GM12878 (cell line): ENCODE data around the gene SRRM2. TPM values are rescaled to one million over a fixed set of nuclear protein-coding genes. Genes with fewer than 3 reads are reported as not detected.

ENCODE experiments used
- ATAC-seq: fragments of 200-7000 bp; cut with Tn5 transposase; 3 replicates; pipeline ENCODE4 v1.9.1; 2020; ENCODE audit warnings: mild to moderate bottlenecking, moderate library complexity
- BruUV-seq: library from RNA; stranded (reverse); fragments of 400-500 nt; replicated peaks from 2 replicates; lab custom pipeline; 2021; lab: Mats Ljungman, UMichigan
- CTCF ChIA-PET: fragments of 300-600 bp; sonication (Branson Sonifier 250); formaldehyde crosslinking; extraction: SDS; loops from one replicate; lab custom pipeline; 2021; ENCODE audit warnings: inconsistent platforms; lab: Yijun Ruan, JAX
- POLR2A ChIA-PET: fragments of 350-600 bp; formaldehyde crosslinking; extraction: SDS; loops from one replicate; lab custom pipeline; 2021; ENCODE audit warnings: inconsistent platforms; lab: Charles Lee
- RAD21 ChIA-PET: fragments of 300-600 bp; sonication (Branson Sonifier 250); formaldehyde crosslinking; loops from one replicate; lab custom pipeline; 2023; ENCODE audit warnings: antibody characterized with exemption; ENCODE audit not compliant: unreplicated experiment; lab: Charles Lee
- SMC1A ChIA-PET: fragments of 300-600 bp; sonication (Branson Sonifier 250); formaldehyde crosslinking; loops from one replicate; lab custom pipeline; 2023; ENCODE audit not compliant: unreplicated experiment, uncharacterized antibody; lab: Charles Lee
- DNase-seq: peaks from one replicate; pipeline ENCODE4 v3.0.0-alpha.2; 2011; ENCODE audit warnings: low read depth, low spot score
- FAIRE-seq: peaks from 3 replicates; lab custom pipeline; 2011; peaks lifted over from hg19 to GRCh38; lab: Jason Lieb, UNC
- H2AFZ ChIP-seq: 2 replicates; pipeline ENCODE4 v1.6.0; 2011; ENCODE audit warnings: low read depth, low read length, control low read depth; ENCODE audit not compliant: control insufficient read depth
- H3K27ac ChIP-seq: 2 replicates; pipeline ENCODE4 v1.5.1; 2011; ENCODE audit warnings: control low read depth; ENCODE audit not compliant: control insufficient read depth, insufficient read depth
- H3K27me3 ChIP-seq, 2 experiments: replicated peaks in 1 of 2; 2 replicates each; pipeline versions ENCODE4 v1.6.0 to v1.6.1; 2011; ENCODE audit warnings: low read length in 1 of 2; ENCODE audit not compliant: control insufficient read depth in 2 of 2, insufficient read depth in 2 of 2
- H3K36me3 ChIP-seq, 2 experiments: 2 replicates each; pipeline ENCODE4 v1.5.1; 2011; ENCODE audit warnings: low read length in 1 of 2; ENCODE audit not compliant: control insufficient read depth in 2 of 2, insufficient read depth in 2 of 2
- H3K4me1 ChIP-seq: 2 replicates; pipeline ENCODE4 v1.6.1; 2011; ENCODE audit warnings: mild to moderate bottlenecking, low read length, moderate library complexity, mixed read lengths; ENCODE audit not compliant: control insufficient read depth, insufficient read depth
- H3K4me2 ChIP-seq: 2 replicates; pipeline ENCODE4 v1.6.0; 2011; ENCODE audit warnings: control low read depth; ENCODE audit not compliant: control insufficient read depth, insufficient read depth
- H3K4me3 ChIP-seq: fragments of 200-600 bp; sonication (generic); 2 replicates; pipeline ENCODE4 v1.5.1; 2016
- H3K79me2 ChIP-seq: 2 replicates; pipeline ENCODE4 v1.6.0; 2011; ENCODE audit warnings: low read length; ENCODE audit not compliant: control insufficient read depth, insufficient read depth
- H3K9ac ChIP-seq: 2 replicates; pipeline ENCODE4 v1.8.0; 2011; ENCODE audit warnings: low read length, control low read depth, mixed read lengths; ENCODE audit not compliant: control insufficient read depth, insufficient read depth
- H3K9me3 ChIP-seq: replicated peaks from 3 replicates; pipeline ENCODE4 v1.5.1; 2011; ENCODE audit warnings: mild to moderate bottlenecking, low read length; ENCODE audit not compliant: control insufficient read depth, insufficient read depth
- H4K20me1 ChIP-seq: 2 replicates; pipeline ENCODE4 v1.6.0; 2011; ENCODE audit not compliant: control insufficient read depth, insufficient read depth
- CBX5 ChIP-seq: sonication (generic); IDR thresholded peaks from 2 replicates; pipeline ENCODE4 v1.6.1; 2016; ENCODE audit warnings: low read depth, moderate library complexity, mild to moderate bottlenecking, inconsistent platforms
- IKZF2 ChIP-seq, 2 experiments: fragments of 450-650 bp; IDR thresholded peaks; 2 replicates each; pipeline ENCODE4 v1.6.1; 2017; ENCODE audit warnings: mild to moderate bottlenecking in 2 of 2, moderate library complexity in 2 of 2
- MXI1 ChIP-seq: fragments of 150-350 bp; IDR thresholded peaks from 2 replicates; pipeline ENCODE4 v1.6.1; 2011; ENCODE audit warnings: low read depth, mild to moderate bottlenecking, inconsistent platforms, low read length, improper control_type of control experiment
- RAD21 ChIP-seq: IDR thresholded peaks from 2 replicates; pipeline ENCODE4 v1.6.1; 2011; ENCODE audit warnings: mild to moderate bottlenecking, low read depth, low read length, moderate library complexity; ENCODE audit not compliant: insufficient read depth
- RAD51 ChIP-seq: fragments of 450-650 bp; IDR thresholded peaks from 2 replicates; pipeline ENCODE4 v1.6.1; 2016; ENCODE audit warnings: moderate library complexity, mild to moderate bottlenecking, inconsistent platforms
- RB1 ChIP-seq: fragments of 450-650 bp; formaldehyde crosslinking; IDR thresholded peaks from 2 replicates; pipeline ENCODE4 v1.6.1; 2017; ENCODE audit warnings: mild to moderate bottlenecking, borderline replicate concordance
- ZSCAN29 ChIP-seq: fragments of 450-650 bp; IDR thresholded peaks from 2 replicates; pipeline ENCODE4 v1.6.1; 2017; ENCODE audit warnings: mild to moderate bottlenecking, moderate library complexity
- WGBS: methylation state at CpG from one replicate; pipeline ENCODE4 v1.1.6; 2016; ENCODE audit warnings: low lambda C conversion rate; ENCODE audit not compliant: insufficient replicate concordance, insufficient coverage; ENCODE audit errors: missing lambda C conversion rate; 5-methylcytosine and 5-hydroxymethylcytosine counted together
- in situ Hi-C: fragments of 300-500 bp; cut with MboI; formaldehyde crosslinking; loops from 9 replicates; pipeline ENCODE4 v1.14.3; 2018; ENCODE audit warnings: mixed read lengths
- intact Hi-C: fragments of 100-400 bp; cut with micrococcal nuclease; formaldehyde crosslinking; loops from one replicate; pipeline ENCODE4 v1.14.2; 2022; ENCODE audit not compliant: unreplicated experiment
- polyA plus RNA-seq, 11 experiments: library from polyadenylated mRNA; depleted of rRNA in 4 of 11; unstranded in 6 of 11; stranded (reverse) in 5 of 11; fragments of >200 nt; fragmentation: Nextera tagmentation in 4 of 11; fragmentation: Illumina TruSeq in 1 of 11; extraction: Ambion mirVana in 4 of 11; extraction: Trizol in 1 of 11; gene quantifications; 1 replicate in 1 of 11; 2 replicates in 10 of 11; pipeline versions ENCODE4 v1.2.1 to v1.2.3, GENCODE V29; 2011 to 2016; ENCODE audit warnings: inconsistent platforms in 2 of 11, missing spikeins in 2 of 11, low read depth in 1 of 11
- total RNA-seq, 4 experiments: library from RNA; depleted of rRNA in 3 of 4; stranded (reverse); fragments of >200 nt in 3 of 4; fragmentation: Illumina TruSeq in 1 of 4; extraction: Trizol in 1 of 4; gene quantifications; 2 replicates each; pipeline versions ENCODE4 v1.2.1 to v1.2.3, GENCODE V29; 2013 to 2021
- TF ChIP-seq, protein P1 (sequence below): fragments of 450-650 bp; IDR thresholded peaks from 2 replicates; pipeline ENCODE4 v1.6.1; 2017; ENCODE audit warnings: mild to moderate bottlenecking
- TF ChIP-seq, protein P2 (sequence below): fragments of 450-650 bp; IDR thresholded peaks from 2 replicates; pipeline ENCODE4 v1.6.1; 2017; ENCODE audit warnings: mild to moderate bottlenecking, moderate library complexity
- TF ChIP-seq, protein P3 (sequence below): fragments of 450-650 bp; IDR thresholded peaks from 2 replicates; pipeline ENCODE4 v1.6.1; 2016; ENCODE audit warnings: mild to moderate bottlenecking
- TF ChIP-seq, protein P4 (sequence below): fragments of 450-650 bp; conservative IDR thresholded peaks from 2 replicates; pipeline ENCODE4 v1.6.1; 2017; ENCODE audit warnings: mild to moderate bottlenecking, moderate library complexity

Gene SRRM2
- total and polyA plus RNA-seq, 10 of the 15 experiments (the other 5 are each of a cell fraction or from before 2014, with no cell fraction given) = 30.1 to 502 (median 196) TPM

DNA sequence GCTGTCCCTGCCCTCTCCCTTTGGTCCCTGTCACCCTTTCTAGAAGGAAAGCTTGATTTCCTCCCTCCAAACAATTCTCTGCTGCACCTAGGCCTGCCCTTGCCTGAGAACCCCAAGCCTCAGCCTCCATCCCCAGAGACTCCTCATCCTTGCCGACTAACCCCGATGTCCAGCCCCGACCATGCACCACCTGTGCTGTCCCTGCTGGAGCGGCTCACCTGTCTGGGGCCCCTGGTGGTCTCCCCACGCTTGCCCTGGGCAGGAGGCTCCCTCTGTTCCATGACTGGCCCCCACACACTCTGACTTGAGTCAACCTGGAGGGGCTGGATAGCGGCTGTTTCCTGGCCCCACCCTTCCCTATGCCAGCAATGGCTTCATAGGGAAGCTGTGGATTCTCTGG lies 12.0 kb upstream of the SRRM2 start:
- DNase-seq (no peak), FAIRE-seq (no peak), ATAC-seq (no peak)
- SMC1A ChIA-PET = no interaction called here
- RAD21 ChIA-PET = no interaction called here
- no peaks in the 10 kb centered on the region for H3K27me3 ChIP-seq
- intact Hi-C loops (no loop called here), in situ Hi-C loops (no loop called here)
- no peaks in the 10 kb centered on the region; the same call in 1 of the 2 replicates for H4K20me1 ChIP-seq
- no peak overlapping the region for H3K4me2 ChIP-seq
- H3K4me1 ChIP-seq = no peaks in the 10 kb centered on the region
- H3K79me2 ChIP-seq = no peaks in the 10 kb centered on the region
- no peak overlapping the region for H2AFZ ChIP-seq
- WGBS = 44% methylated on average over 6 of the region's 6 CpGs
- CTCF ChIA-PET = no interaction called here
- no peak overlapping the region; the same call in 1 of the 2 replicates for H3K9ac ChIP-seq
- BruUV-seq = no TSS peak
- no peaks in the 10 kb centered on the region for H3K36me3 ChIP-seq
- H3K9me3 ChIP-seq = no peaks in the 10 kb centered on the region
- no peak overlapping the region for H3K4me3 ChIP-seq
- no peak overlapping the region for H3K27ac ChIP-seq
- POLR2A ChIA-PET = interaction anchor here (0.5 kb wide), 1 partner anchor 202 kb away, joined by 3 read pairs; no protein-coding TSS in a partner anchor
- TF ChIP-seq, protein P1, sequence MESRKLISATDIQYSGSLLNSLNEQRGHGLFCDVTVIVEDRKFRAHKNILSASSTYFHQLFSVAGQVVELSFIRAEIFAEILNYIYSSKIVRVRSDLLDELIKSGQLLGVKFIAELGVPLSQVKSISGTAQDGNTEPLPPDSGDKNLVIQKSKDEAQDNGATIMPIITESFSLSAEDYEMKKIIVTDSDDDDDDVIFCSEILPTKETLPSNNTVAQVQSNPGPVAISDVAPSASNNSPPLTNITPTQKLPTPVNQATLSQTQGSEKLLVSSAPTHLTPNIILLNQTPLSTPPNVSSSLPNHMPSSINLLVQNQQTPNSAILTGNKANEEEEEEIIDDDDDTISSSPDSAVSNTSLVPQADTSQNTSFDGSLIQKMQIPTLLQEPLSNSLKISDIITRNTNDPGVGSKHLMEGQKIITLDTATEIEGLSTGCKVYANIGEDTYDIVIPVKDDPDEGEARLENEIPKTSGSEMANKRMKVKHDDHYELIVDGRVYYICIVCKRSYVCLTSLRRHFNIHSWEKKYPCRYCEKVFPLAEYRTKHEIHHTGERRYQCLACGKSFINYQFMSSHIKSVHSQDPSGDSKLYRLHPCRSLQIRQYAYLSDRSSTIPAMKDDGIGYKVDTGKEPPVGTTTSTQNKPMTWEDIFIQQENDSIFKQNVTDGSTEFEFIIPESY = no peak
- TF ChIP-seq, protein P2, sequence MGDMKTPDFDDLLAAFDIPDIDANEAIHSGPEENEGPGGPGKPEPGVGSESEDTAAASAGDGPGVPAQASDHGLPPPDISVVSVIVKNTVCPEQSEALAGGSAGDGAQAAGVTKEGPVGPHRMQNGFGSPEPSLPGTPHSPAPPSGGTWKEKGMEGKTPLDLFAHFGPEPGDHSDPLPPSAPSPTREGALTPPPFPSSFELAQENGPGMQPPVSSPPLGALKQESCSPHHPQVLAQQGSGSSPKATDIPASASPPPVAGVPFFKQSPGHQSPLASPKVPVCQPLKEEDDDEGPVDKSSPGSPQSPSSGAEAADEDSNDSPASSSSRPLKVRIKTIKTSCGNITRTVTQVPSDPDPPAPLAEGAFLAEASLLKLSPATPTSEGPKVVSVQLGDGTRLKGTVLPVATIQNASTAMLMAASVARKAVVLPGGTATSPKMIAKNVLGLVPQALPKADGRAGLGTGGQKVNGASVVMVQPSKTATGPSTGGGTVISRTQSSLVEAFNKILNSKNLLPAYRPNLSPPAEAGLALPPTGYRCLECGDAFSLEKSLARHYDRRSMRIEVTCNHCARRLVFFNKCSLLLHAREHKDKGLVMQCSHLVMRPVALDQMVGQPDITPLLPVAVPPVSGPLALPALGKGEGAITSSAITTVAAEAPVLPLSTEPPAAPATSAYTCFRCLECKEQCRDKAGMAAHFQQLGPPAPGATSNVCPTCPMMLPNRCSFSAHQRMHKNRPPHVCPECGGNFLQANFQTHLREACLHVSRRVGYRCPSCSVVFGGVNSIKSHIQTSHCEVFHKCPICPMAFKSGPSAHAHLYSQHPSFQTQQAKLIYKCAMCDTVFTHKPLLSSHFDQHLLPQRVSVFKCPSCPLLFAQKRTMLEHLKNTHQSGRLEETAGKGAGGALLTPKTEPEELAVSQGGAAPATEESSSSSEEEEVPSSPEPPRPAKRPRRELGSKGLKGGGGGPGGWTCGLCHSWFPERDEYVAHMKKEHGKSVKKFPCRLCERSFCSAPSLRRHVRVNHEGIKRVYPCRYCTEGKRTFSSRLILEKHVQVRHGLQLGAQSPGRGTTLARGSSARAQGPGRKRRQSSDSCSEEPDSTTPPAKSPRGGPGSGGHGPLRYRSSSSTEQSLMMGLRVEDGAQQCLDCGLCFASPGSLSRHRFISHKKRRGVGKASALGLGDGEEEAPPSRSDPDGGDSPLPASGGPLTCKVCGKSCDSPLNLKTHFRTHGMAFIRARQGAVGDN = no peak
- no peak for TF ChIP-seq ZSCAN29
- TF ChIP-seq, protein P3, sequence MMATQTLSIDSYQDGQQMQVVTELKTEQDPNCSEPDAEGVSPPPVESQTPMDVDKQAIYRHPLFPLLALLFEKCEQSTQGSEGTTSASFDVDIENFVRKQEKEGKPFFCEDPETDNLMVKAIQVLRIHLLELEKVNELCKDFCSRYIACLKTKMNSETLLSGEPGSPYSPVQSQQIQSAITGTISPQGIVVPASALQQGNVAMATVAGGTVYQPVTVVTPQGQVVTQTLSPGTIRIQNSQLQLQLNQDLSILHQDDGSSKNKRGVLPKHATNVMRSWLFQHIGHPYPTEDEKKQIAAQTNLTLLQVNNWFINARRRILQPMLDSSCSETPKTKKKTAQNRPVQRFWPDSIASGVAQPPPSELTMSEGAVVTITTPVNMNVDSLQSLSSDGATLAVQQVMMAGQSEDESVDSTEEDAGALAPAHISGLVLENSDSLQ = no peak
- TF ChIP-seq IKZF2 (IDR thresholded peaks at IDR 0.05) = no peak
- no peak for TF ChIP-seq RB1
- no peak for TF ChIP-seq MXI1
- no peak for TF ChIP-seq RAD21
- no peak for TF ChIP-seq RAD51
- TF ChIP-seq, protein P4, sequence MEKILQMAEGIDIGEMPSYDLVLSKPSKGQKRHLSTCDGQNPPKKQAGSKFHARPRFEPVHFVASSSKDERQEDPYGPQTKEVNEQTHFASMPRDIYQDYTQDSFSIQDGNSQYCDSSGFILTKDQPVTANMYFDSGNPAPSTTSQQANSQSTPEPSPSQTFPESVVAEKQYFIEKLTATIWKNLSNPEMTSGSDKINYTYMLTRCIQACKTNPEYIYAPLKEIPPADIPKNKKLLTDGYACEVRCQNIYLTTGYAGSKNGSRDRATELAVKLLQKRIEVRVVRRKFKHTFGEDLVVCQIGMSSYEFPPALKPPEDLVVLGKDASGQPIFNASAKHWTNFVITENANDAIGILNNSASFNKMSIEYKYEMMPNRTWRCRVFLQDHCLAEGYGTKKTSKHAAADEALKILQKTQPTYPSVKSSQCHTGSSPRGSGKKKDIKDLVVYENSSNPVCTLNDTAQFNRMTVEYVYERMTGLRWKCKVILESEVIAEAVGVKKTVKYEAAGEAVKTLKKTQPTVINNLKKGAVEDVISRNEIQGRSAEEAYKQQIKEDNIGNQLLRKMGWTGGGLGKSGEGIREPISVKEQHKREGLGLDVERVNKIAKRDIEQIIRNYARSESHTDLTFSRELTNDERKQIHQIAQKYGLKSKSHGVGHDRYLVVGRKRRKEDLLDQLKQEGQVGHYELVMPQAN = no peak
- no peak for TF ChIP-seq CBX5
